ENCODE measurements around the gene DGKG. TPM values are rescaled to one million over a fixed set of nuclear protein-coding genes. Genes with fewer than 3 reads are reported as not detected.

The DGKG gene
- total RNA-seq, 3 donors from 2014 or later, result 0.59 to 2.3 (median 2.1) TPM

DNA sequence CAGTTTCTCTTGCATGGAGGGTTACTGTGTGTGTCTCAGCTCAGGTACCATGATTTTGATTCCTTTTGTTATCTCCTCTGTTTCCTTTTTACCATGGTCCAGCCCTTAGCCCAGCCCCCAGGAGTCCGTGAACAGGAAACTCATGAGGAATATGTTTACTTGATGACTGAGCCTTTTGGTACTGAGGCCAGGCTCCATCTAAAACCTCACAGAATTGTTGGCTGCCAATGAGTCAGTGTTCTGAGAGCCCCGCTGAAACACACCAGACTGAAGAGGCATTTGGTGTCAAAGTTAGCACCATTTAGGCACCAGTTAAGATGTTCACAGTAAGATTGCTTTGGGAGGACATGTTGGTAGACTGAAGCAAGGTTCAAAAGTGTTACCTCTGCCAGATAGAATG lies 80.9 kb downstream of the DGKG start:
- Histone ChIP-seq H3K4me1 (no peaks in the 10 kb centered on the region), H3K9me3 (no peaks in the 10 kb centered on the region), H3K4me3 (no peak overlapping the region), H3K36me3 (no peaks in the 10 kb centered on the region), H3K27ac (no peak overlapping the region), H3K27me3 (no peaks in the 10 kb centered on the region)
- TF ChIP-seq POLR2AphosphoS5 (IDR thresholded peaks at IDR 0.05), result no peak
- no peak for TF ChIP-seq POLR2A (IDR thresholded peaks at IDR 0.05)
- TF ChIP-seq, protein P1, sequence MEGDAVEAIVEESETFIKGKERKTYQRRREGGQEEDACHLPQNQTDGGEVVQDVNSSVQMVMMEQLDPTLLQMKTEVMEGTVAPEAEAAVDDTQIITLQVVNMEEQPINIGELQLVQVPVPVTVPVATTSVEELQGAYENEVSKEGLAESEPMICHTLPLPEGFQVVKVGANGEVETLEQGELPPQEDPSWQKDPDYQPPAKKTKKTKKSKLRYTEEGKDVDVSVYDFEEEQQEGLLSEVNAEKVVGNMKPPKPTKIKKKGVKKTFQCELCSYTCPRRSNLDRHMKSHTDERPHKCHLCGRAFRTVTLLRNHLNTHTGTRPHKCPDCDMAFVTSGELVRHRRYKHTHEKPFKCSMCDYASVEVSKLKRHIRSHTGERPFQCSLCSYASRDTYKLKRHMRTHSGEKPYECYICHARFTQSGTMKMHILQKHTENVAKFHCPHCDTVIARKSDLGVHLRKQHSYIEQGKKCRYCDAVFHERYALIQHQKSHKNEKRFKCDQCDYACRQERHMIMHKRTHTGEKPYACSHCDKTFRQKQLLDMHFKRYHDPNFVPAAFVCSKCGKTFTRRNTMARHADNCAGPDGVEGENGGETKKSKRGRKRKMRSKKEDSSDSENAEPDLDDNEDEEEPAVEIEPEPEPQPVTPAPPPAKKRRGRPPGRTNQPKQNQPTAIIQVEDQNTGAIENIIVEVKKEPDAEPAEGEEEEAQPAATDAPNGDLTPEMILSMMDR (IDR thresholded peaks at IDR 0.05), result no peak
- intact Hi-C loops (cut with DNase I; ENCODE audit: low total_unique reads), result no loop called here
- DNase-seq (ENCODE audit: low spot score in 2 of 2), result no peak

- no peaks in the 10 kb centered on the region for H3K27me3 ChIP-seq
- intact Hi-C loops (cut with DNase I; ENCODE audit: low total_unique reads), result no loop called here
- TF ChIP-seq, protein P1 (IDR thresholded peaks at IDR 0.05), result no peak
- TF ChIP-seq POLR2AphosphoS5 (IDR thresholded peaks at IDR 0.05) (no peak), POLR2A (IDR thresholded peaks at IDR 0.05) (no peak)
- H3K27ac ChIP-seq, result no peak overlapping the region
- H3K36me3 ChIP-seq, result no peaks in the 10 kb centered on the region
- H3K4me3 ChIP-seq, result no peak overlapping the region
- DNase-seq (ENCODE audit: low spot score in 2 of 2), result no peak
- no peaks in the 10 kb centered on the region for H3K4me1 ChIP-seq
- H3K9me3 ChIP-seq, result no peaks in the 10 kb centered on the region
Measured at GRCh38 chr3:186280737-186281136, 81.3 kb downstream of the DGKG start.

DNA sequence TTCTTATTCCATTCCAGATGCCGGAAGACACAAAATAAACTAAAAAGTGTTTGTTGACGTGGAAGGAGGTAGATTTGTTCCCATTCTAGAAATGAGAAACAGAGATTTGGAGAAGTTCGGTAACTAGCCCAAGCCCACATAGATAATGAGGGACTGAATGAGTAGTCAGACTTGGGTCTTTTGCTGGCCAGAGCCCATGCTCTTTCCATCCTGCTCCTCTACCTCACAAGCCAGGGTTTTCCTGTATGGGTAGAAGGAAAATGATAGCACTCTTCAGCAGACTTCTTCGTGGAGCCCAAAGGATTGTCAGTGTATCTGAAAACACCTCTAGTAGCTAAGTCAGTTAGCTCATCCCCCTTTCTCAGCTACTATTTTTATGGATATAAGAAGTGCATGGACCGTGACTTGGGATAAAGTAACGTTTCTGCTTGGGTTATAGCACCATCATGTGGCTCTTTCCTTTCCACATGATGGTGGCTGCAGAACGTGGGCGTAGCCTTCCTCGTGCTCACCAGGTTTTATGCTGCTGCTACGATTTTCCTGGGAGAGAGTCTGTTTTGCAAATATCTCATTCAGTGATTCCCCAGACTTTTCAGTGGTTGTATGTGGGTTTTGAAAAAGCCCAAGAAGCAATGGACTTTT lies 84.6 kb downstream of the DGKG start:
- DNase-seq (ENCODE audit: low spot score in 2 of 2), result peak in 1 of 2 donors; percentile 30
- Histone ChIP-seq H3K36me3 (no peaks in the 10 kb centered on the region), H3K4me3 (no peak overlapping the region), H3K4me1 (no peaks in the 10 kb centered on the region), H3K27ac (no peak overlapping the region), H3K9me3 (no peaks in the 10 kb centered on the region), H3K27me3 (no peaks in the 10 kb centered on the region)
- TF ChIP-seq, protein P1 (IDR thresholded peaks at IDR 0.05), result peak in 2 of 3 donors; percentile 43 to 45
- no peak for TF ChIP-seq POLR2AphosphoS5 (IDR thresholded peaks at IDR 0.05)
- TF ChIP-seq POLR2A (IDR thresholded peaks at IDR 0.05), result no peak
- intact Hi-C loops (cut with DNase I; ENCODE audit: low total_unique reads), result no loop called here

DNA sequence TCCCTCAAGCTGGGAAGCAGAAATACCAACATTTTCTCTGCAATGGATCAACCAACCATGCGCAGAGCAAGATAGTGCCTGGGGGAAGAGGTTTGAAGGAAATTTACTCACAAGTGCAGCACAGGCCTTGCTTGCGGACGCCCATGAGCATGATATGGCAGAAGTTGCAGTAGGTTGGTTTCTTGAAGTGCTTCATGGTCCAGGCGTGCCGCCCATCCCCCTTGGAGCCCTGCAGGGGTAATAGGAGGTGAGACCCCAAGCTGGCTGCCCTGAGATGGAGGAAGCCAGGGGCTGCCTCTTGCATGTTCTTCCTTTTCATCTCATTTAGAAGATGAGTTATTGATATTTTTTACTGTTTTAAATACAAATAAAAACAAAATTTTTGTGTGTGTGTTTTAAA lies 86.6 kb downstream of the DGKG start:
- intact Hi-C loops (cut with DNase I; ENCODE audit: low total_unique reads), result no loop called here
- Histone ChIP-seq H3K27ac (no peak overlapping the region), H3K27me3 (no peaks in the 10 kb centered on the region), H3K4me3 (no peak overlapping the region), H3K36me3 (no peaks in the 10 kb centered on the region), H3K9me3 (no peaks in the 10 kb centered on the region), H3K4me1 (no peaks in the 10 kb centered on the region)
- TF ChIP-seq POLR2A (IDR thresholded peaks at IDR 0.05) (no peak), POLR2AphosphoS5 (IDR thresholded peaks at IDR 0.05) (no peak)
- TF ChIP-seq, protein P1 (IDR thresholded peaks at IDR 0.05), result no peak
- no peak for DNase-seq (ENCODE audit: low spot score in 2 of 2)

- intact Hi-C loops (cut with DNase I; ENCODE audit: low total_unique reads), result no loop called here
- no peak overlapping the region for H3K27ac ChIP-seq
- H3K36me3 ChIP-seq, result no peaks in the 10 kb centered on the region
Measured at GRCh38 chr3:186273586-186273985, 88.4 kb downstream of the DGKG start.

More at GRCh38 chr3:186273586-186273985, 88.4 kb downstream of the DGKG start:
- Histone ChIP-seq H3K9me3 (no peaks in the 10 kb centered on the region), H3K27me3 (no peaks in the 10 kb centered on the region), H3K4me1 (no peaks in the 10 kb centered on the region), H3K4me3 (no peak overlapping the region)
- TF ChIP-seq POLR2AphosphoS5 (IDR thresholded peaks at IDR 0.05) (no peak), POLR2A (IDR thresholded peaks at IDR 0.05) (no peak)
- TF ChIP-seq, protein P1 (IDR thresholded peaks at IDR 0.05), result no peak
- DNase-seq (ENCODE audit: low spot score in 2 of 2), result no peak

Data from breast epithelium (tissue), 4 donors.